Erythroblast (primary cell): ENCODE measurements around the gene CUBN.

Experiments used
- GATA1 ChIP-seq: IDR thresholded peaks from 2 replicates; pipeline ENCODE4 v1.6.1; 2011; ENCODE audit warnings: low read depth, mild to moderate bottlenecking, control low read depth, low read length, moderate library complexity
- POLR2A ChIP-seq: IDR thresholded peaks from 2 replicates; pipeline ENCODE4 v1.6.1; 2011; ENCODE audit warnings: mild to moderate bottlenecking, low read length

DNA sequence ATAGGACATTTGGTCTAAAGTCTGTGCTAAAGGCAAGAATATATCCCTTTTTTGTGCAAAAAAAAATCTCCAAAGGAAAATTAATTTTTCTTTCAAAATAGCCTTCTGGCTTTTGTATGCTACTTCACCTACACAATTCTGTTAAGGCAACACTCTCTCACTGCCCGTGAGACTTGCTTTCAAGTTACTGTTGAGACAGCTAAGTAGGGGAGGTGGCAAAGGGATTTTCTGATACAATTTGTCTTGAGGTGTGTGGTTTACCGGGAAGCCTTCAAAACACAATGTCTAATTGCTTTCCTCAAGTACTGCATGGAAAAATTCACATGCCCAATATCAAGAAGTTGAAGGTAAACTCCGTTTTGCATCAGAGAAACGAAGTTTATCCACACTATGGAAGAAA is 261.6 kb downstream of the CUBN start:
- TF ChIP-seq POLR2A (no peak), GATA1 (no peak)
